LNCaP clone FGC (cell line): ENCODE data around the gene VAV1.

Experiments used
- DNase-seq: peaks from one replicate; pipeline ENCODE4 v3.0.0-alpha.2; 2011; ENCODE audit warnings: low read depth
- H3K4me3 ChIP-seq: 2 replicates; pipeline ENCODE4 v1.5.1; 2011; ENCODE audit warnings: mild to moderate bottlenecking, low read depth, low read length, control low read depth
- TF ChIP-seq, protein P1 (sequence below): IDR thresholded peaks from 2 replicates; pipeline ENCODE4 v1.5.1; 2012; ENCODE audit warnings: mild to moderate bottlenecking; ENCODE audit not compliant: control insufficient read depth, insufficient read depth; ENCODE audit errors: extremely low read depth

VAV1 gene, protein sequence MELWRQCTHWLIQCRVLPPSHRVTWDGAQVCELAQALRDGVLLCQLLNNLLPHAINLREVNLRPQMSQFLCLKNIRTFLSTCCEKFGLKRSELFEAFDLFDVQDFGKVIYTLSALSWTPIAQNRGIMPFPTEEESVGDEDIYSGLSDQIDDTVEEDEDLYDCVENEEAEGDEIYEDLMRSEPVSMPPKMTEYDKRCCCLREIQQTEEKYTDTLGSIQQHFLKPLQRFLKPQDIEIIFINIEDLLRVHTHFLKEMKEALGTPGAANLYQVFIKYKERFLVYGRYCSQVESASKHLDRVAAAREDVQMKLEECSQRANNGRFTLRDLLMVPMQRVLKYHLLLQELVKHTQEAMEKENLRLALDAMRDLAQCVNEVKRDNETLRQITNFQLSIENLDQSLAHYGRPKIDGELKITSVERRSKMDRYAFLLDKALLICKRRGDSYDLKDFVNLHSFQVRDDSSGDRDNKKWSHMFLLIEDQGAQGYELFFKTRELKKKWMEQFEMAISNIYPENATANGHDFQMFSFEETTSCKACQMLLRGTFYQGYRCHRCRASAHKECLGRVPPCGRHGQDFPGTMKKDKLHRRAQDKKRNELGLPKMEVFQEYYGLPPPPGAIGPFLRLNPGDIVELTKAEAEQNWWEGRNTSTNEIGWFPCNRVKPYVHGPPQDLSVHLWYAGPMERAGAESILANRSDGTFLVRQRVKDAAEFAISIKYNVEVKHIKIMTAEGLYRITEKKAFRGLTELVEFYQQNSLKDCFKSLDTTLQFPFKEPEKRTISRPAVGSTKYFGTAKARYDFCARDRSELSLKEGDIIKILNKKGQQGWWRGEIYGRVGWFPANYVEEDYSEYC

DNA sequence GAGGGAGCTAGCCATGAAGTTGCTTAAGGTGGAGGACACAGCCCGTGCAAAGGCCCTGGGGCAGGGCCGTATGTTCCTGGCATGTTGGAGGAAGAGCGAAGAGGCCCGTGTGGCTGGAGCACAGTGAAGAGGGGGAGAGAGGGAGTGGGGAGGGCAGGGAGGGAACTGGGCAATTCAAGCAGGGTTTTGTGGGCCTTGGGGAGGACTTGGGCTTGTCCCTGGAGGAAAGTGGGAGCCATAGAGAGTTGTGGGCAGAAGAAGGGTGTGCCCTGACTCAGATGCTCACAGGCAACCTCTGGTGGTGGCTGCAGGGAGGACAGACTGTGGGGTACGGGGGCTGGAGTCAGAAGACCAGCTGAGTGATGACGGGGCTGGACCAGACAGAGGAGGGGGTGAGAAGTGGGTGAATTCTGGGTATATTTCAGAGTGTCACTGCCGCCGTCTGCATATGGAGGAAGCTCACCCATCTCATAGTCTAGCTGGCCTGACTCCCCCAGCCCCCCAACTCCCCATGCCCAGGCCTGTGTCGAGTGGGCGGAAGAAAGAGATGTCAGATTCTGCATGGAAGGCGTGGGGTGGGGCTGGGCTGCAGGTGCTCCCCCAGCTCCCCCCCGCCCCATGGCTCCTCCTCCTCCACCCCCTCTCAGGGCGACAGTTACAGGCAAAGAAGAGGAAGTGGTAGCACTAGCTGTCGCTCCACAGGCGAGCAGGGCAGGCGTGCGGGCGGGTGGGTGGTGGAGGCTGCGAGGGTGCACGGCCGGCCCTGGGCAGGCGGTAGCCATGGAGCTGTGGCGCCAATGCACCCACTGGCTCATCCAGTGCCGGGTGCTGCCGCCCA is at the start of gene VAV1:
TSS of gene VAV1 (plus strand) at position 681 of the 838 bp plus-strand sequence. CDS start at position 781, 100 bp downstream.
- TF ChIP-seq, protein P1, sequence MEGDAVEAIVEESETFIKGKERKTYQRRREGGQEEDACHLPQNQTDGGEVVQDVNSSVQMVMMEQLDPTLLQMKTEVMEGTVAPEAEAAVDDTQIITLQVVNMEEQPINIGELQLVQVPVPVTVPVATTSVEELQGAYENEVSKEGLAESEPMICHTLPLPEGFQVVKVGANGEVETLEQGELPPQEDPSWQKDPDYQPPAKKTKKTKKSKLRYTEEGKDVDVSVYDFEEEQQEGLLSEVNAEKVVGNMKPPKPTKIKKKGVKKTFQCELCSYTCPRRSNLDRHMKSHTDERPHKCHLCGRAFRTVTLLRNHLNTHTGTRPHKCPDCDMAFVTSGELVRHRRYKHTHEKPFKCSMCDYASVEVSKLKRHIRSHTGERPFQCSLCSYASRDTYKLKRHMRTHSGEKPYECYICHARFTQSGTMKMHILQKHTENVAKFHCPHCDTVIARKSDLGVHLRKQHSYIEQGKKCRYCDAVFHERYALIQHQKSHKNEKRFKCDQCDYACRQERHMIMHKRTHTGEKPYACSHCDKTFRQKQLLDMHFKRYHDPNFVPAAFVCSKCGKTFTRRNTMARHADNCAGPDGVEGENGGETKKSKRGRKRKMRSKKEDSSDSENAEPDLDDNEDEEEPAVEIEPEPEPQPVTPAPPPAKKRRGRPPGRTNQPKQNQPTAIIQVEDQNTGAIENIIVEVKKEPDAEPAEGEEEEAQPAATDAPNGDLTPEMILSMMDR, result no peak
- no peak within 1 kb of the TSS for H3K4me3 ChIP-seq
- DNase-seq, result no peak

DNA sequence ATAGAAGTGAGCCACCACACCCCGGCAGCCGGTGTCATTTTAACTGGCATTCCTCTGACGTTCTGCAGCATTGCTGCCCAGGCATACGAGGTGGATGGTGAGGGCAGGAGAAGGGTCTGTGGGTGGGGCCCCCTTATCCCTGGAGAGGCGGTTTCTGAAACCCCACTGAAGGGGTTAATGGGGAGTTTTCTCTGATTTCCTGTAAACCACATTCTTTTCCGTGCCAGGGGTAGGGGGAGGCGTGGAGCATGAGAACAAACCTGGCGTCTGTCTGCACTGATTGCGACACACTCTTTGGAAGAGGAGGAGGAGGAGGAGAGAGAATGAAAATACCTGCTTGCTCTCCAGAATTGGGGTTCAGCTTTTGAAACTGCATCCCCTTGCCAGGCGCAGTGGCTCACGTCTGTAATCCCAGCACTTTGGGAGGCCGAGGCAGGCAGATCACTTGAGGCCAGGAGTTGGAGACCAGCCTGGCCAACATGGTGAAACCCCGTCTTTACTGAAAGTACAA is 49.3 kb upstream of the VAV1 start:
- TF ChIP-seq, protein P1, result no peak

DNA sequence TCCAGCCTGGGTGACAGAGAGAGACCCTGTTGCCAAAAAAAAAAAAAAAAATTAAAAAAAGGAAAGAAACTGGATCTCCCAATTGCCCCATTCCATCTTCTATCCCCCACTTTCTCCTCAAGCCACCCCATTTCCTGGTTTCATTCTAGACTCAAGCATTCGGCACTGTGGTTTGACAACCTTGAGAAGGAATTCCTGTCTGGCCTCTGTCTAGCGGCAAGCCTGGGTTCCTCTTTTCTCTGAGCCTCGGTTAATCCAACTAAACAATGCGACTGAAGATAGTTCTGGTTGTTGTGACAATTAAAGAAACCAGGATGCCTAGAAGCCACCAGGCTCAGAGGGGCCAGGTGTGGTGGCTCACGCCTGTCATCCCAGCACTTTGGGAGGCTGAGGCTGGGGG is 48.8 kb upstream of the VAV1 start:
- TF ChIP-seq, protein P1, result no peak
- no peak for DNase-seq
- no peak overlapping the region for H3K4me3 ChIP-seq

More for the DNA sequence above, 49.3 kb upstream of the VAV1 start:
- DNase-seq, result no peak
- H3K4me3 ChIP-seq, result no peak overlapping the region

DNA sequence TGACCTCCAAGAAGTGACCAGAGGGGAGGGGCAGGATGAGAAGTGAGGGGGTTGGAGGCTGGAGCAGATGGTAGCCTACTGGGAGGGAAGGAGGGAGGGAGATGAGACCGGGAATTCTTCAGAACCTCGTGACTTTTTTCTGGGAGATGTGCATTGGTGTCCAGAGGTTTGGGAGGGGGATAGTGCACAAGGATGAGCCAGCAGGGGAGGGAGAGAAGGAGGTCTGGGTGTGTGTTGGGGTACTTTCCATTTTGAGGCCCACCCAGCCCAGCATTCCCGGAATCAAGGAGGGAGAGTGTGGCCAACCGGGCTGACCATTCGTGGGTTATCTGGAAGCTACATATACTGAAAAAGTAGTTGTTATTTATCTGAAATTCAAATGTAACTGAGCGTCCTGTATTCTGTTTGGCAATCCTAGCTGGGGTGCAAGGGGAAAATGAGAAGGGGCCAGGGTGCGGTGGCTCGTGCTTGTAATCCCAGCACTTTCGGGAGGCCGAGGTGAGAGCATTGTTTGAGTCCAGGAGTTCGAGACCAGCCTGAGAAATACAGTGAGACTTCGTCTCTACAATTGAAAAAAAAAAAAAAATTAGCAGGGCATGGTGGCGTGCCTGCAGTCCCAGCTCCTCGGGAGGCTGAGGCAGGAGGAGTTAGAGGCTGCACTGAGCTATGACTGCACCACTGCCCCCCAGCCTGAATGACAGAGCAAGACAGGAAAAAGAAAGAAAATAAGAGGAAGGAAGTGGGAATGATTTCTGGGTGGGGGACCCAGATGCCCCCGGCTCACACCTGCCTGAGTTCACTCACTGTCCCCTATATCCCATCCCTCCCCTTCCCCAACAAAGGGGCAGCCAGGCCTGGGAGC is 47.6 kb upstream of the VAV1 start:
- no peak overlapping the region for H3K4me3 ChIP-seq

DNA sequence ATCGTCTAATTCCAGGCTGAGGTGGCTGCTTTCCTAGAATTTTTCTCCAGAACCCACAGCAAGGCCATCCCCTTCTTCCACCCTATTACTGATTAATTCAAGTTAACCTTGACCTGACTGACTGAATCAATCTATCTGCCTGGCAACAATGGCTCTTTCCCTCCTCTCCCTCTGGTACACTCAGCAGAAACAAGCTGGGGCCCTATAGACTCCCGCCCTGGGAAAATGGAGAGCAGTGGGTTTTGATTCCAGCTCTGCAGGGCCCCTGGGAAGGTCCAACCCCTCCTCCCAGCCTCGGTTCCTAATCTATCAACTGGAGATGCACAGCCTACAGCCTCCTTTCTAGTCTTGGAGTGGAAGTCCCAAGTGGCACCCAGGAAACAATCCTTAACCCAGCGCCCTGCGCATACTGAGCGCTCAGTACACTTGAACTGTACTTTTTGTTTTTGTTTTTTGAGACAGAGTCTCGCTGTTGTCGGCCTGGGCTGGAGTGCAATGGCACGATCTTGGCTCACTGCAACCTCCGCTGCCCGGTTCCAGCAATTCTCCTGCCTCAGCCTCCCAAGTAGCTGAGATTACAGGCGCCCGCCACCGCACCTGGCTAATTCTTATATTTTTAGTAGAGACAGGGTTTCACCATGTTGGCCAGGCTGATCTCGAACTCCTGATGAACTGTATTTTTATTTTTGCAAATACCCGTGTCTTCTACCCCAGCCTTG is 46.8 kb upstream of the VAV1 start:
- no peak for DNase-seq
- no peak overlapping the region for H3K4me3 ChIP-seq
- TF ChIP-seq, protein P1, result no peak

More for the DNA sequence above, 47.6 kb upstream of the VAV1 start:
- TF ChIP-seq, protein P1, result no peak
- no peak for DNase-seq
